GM06990 (cell line): ENCODE results near the gene ATG7.

Source experiments
- DNase-seq: peaks from one replicate; pipeline ENCODE4 v3.0.0-alpha.2; 2011; ENCODE audit not compliant: insufficient read length; ENCODE audit errors: extremely low read depth
- H3K27me3 ChIP-seq: replicated peaks from 2 replicates; pipeline ENCODE4 v1.6.0; 2011; ENCODE audit warnings: low read length; ENCODE audit not compliant: control insufficient read depth, insufficient read depth
- H3K36me3 ChIP-seq: 2 replicates; pipeline ENCODE4 v1.5.1; 2011; ENCODE audit warnings: low read length; ENCODE audit not compliant: control insufficient read depth, insufficient read depth
- H3K4me3 ChIP-seq: replicated peaks from 2 replicates; pipeline ENCODE4 v1.5.1; 2011; ENCODE audit warnings: low read depth, mild to moderate bottlenecking, control low read depth, low read length
- CTCF ChIP-seq: IDR thresholded peaks from 2 replicates; pipeline ENCODE4 v1.5.1; 2011; ENCODE audit warnings: low read length, control low read depth, mild to moderate bottlenecking, inconsistent platforms; ENCODE audit not compliant: insufficient read depth, poor library complexity, severe bottlenecking

The ATG7 gene

GRCh38 chr3:11381563-11381962 lies 109.4 kb downstream of the ATG7 start:
- Histone ChIP-seq H3K36me3 (no peaks in the 10 kb centered on the region; the same call in 1 of the 2 replicates), H3K27me3 (no peaks in the 10 kb centered on the region), H3K4me3 (no peak overlapping the region)
- TF ChIP-seq CTCF, result no peak
- DNase-seq, result no peak

- Histone ChIP-seq H3K4me3 (no peak overlapping the region), H3K27me3 (no peaks in the 10 kb centered on the region), H3K36me3 (no peaks in the 10 kb centered on the region; the same call in 1 of the 2 replicates)
- no peak for DNase-seq
- TF ChIP-seq CTCF, result no peak
These were observed 110.0 kb downstream of the ATG7 start for GRCh38 chr3:11382146-11382745.

GRCh38 chr3:11384074-11384473 lies 111.9 kb downstream of the ATG7 start:
- no peaks in the 10 kb centered on the region for H3K27me3 ChIP-seq
- TF ChIP-seq CTCF, result no peak
- H3K36me3 ChIP-seq, result no peaks in the 10 kb centered on the region; the same call in 1 of the 2 replicates
- no peak for DNase-seq
- no peak overlapping the region for H3K4me3 ChIP-seq

- no peak for TF ChIP-seq CTCF
- no peak for DNase-seq
- Histone ChIP-seq H3K27me3 (no peaks in the 10 kb centered on the region), H3K36me3 (no peaks in the 10 kb centered on the region; the same call in 1 of the 2 replicates), H3K4me3 (no peak overlapping the region)
These were observed 113.1 kb downstream of the ATG7 start for GRCh38 chr3:11385326-11385725.

- DNase-seq, result no peak
These were observed 113.7 kb downstream of the ATG7 start for GRCh38 chr3:11385891-11386290.

More at GRCh38 chr3:11385891-11386290, 113.7 kb downstream of the ATG7 start:
- H3K27me3 ChIP-seq, result no peaks in the 10 kb centered on the region
- no peak overlapping the region for H3K4me3 ChIP-seq
- TF ChIP-seq CTCF, result no peak
- no peaks in the 10 kb centered on the region; the same call in none of the 2 replicates for H3K36me3 ChIP-seq
